Lung (tissue), 12 donors: ENCODE data around the gene TMEM117. TPM values are rescaled to one million over a fixed set of nuclear protein-coding genes. Genes with fewer than 3 reads are reported as not detected.

Experiments
- ATAC-seq: fragments of 200-7000 bp; cut with Tn5 transposase; one replicate; pipeline ENCODE4 v1.9.1; 2020; ENCODE audit warnings: moderate number of reproducible peaks; ENCODE audit not compliant: insufficient read depth, low FRiP score
- DNase-seq, 3 donors: peaks; one replicate each; pipeline ENCODE4 v3.0.0-alpha.2; 2013 to 2017
- H3K27ac ChIP-seq, 2 donors: one replicate each; pipeline ENCODE4 v1.5.1; 2013; ENCODE audit warnings: mild to moderate bottlenecking in 2 of 2, moderate library complexity in 2 of 2, control low read depth in 1 of 2, inconsistent platforms in 1 of 2, low read depth in 1 of 2, low read length in 1 of 2
- H3K27me3 ChIP-seq, 3 donors: one replicate each; pipeline ENCODE4 v1.5.1; 2013; ENCODE audit warnings: low read length in 2 of 3; ENCODE audit not compliant: control insufficient read depth in 3 of 3, insufficient read depth in 3 of 3
- H3K36me3 ChIP-seq, 4 donors: one replicate each; pipeline ENCODE4 v1.5.1; 2013; ENCODE audit warnings: low read length in 4 of 4, mild to moderate bottlenecking in 1 of 4, moderate library complexity in 1 of 4; ENCODE audit not compliant: control insufficient read depth in 4 of 4, insufficient read depth in 4 of 4
- H3K4me1 ChIP-seq, 5 donors: one replicate each; pipeline ENCODE4 v1.5.1; 2013; ENCODE audit warnings: low read length in 5 of 5, mild to moderate bottlenecking in 2 of 5, moderate library complexity in 1 of 5; ENCODE audit not compliant: control insufficient read depth in 5 of 5, insufficient read depth in 5 of 5
- H3K4me3 ChIP-seq: one replicate; pipeline ENCODE4 v1.5.1; 2013; ENCODE audit warnings: mild to moderate bottlenecking, control low read depth, moderate library complexity
- H3K9ac ChIP-seq, 2 donors: one replicate each; pipeline ENCODE4 v1.5.1; 2013; ENCODE audit warnings: low read length in 2 of 2, control low read depth in 1 of 2; ENCODE audit not compliant: insufficient read depth in 1 of 2
- H3K9me3 ChIP-seq, 4 donors: one replicate each; pipeline ENCODE4 v1.5.1; 2013; ENCODE audit warnings: low read length in 3 of 4, mild to moderate bottlenecking in 1 of 4, moderate library complexity in 1 of 4; ENCODE audit not compliant: control insufficient read depth in 4 of 4, insufficient read depth in 3 of 4
- WGBS, 2 donors: extraction: QIAGEN DNeasy Blood & Tissue Kit; methylation state at CpG; one replicate each; pipeline ENCODE4 v1.1.7; 2013; 5-methylcytosine and 5-hydroxymethylcytosine counted together
- polyA plus RNA-seq, 2 donors: library from polyadenylated mRNA; stranded (reverse); fragments of 200-250 nt; gene quantifications; one replicate each; pipeline ENCODE4 v1.2.1, GENCODE V29; 2013
- total RNA-seq, 2 donors: library from RNA; depleted of rRNA in 1 of 2; stranded (reverse); fragments of >200 nt in 1 of 2; gene quantifications; one replicate each; pipeline ENCODE4 v1.2.1, GENCODE V29; 2014 to 2021
- TF ChIP-seq, protein P1 (sequence below): IDR thresholded peaks from 2 replicates; pipeline ENCODE4 v1.5.1; 2012; ENCODE audit warnings: mild to moderate bottlenecking; ENCODE audit errors: control extremely low read depth, extremely low read depth
- donor health status: control.
- donor health status: control.
- donor health status: Bipolar disorder and iron deficiency.
- donor health status: healthy.
- donor health status: DM: yes; HTN: yes; CAD: no.

Gene TMEM117
- total and polyA plus RNA-seq, 4 donors, result 1.2 to 6.1 (median 2.3) TPM

DNA sequence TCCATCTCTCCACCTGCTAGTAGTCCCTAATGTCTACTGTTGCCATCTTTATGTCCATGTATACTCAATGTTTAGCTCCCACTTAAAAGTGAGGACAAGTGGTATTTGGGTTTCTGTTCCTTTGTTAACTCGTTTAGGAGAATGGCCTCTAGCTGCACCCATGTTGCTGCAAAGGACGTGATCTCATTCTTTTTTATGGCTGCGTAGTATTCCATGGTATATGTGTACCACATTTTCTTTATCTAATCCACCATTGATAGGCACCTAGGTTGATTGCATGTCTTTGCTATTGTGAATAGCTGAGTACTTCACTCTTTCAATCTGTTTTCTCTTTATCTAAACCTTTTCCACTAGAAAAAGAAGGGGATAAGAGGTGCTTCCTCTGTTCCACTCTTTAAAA, 130.0 kb downstream of the TMEM117 start:
- TF ChIP-seq, protein P1, sequence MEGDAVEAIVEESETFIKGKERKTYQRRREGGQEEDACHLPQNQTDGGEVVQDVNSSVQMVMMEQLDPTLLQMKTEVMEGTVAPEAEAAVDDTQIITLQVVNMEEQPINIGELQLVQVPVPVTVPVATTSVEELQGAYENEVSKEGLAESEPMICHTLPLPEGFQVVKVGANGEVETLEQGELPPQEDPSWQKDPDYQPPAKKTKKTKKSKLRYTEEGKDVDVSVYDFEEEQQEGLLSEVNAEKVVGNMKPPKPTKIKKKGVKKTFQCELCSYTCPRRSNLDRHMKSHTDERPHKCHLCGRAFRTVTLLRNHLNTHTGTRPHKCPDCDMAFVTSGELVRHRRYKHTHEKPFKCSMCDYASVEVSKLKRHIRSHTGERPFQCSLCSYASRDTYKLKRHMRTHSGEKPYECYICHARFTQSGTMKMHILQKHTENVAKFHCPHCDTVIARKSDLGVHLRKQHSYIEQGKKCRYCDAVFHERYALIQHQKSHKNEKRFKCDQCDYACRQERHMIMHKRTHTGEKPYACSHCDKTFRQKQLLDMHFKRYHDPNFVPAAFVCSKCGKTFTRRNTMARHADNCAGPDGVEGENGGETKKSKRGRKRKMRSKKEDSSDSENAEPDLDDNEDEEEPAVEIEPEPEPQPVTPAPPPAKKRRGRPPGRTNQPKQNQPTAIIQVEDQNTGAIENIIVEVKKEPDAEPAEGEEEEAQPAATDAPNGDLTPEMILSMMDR, result no peak
- WGBS, 2 donors, result 75 to 84% methylated on average over 3 of the region's 3 CpGs
- no peak overlapping the region for H3K9ac ChIP-seq
- DNase-seq (no peak), ATAC-seq (no peak)
- H3K27me3 ChIP-seq, result no peaks in the 10 kb centered on the region
- H3K9me3 ChIP-seq, result no peaks in the 10 kb centered on the region
- no peak overlapping the region for H3K27ac ChIP-seq
- H3K36me3 ChIP-seq, result no peaks in the 10 kb centered on the region
- H3K4me1 ChIP-seq, result no peaks in the 10 kb centered on the region
- no peak overlapping the region for H3K4me3 ChIP-seq

DNA sequence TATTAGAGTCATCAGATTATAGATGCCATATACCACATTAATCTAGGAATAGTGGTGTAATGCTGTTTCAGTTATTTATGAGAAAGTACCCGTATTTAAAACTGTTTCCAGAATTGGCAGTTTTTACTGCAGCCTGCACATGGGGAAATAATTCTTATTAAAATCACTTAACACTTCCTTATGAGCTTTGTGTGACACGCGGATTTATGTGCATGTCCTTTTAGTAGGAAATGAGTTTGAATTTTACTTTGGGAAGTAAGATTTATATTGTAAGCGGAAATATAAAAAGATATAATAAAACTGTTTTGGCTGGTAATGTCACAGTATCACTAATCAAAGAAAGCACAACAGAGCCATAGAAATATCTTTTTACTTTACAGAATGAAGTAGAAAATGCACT, 132.9 kb downstream of the TMEM117 start:
- Histone ChIP-seq H3K9ac (no peak overlapping the region), H3K4me3 (no peak overlapping the region), H3K36me3 (no peaks in the 10 kb centered on the region), H3K27me3 (no peaks in the 10 kb centered on the region), H3K9me3 (no peaks in the 10 kb centered on the region), H3K4me1 (peaks cover 0 to 3% (median 0%) of the 10 kb centered on the region in 5 donors), H3K27ac (no peak overlapping the region)
- WGBS, 2 donors, result 64 to 68% methylated on average over 4 of the region's 4 CpGs
- no peak for DNase-seq
- TF ChIP-seq, protein P1, result no peak
- no peak for ATAC-seq

DNA sequence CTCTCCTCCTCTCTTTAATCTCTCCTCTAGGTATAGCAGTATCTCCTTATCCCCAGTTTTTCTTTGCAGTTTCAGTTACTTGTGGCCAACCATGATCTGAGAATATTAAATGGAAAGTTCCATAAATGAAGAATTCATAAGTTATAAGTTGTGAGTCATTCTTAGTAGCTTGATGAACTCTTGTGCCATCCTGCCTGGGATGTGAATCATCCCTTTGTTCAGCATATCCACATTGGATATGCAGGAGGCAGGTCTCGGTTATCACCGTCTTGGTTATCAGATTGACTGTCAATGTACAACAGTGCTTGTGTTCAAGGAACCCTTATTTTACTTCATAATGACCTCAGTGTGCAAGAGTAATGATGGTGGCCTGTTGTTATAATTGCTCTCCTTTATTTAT, 134.0 kb downstream of the TMEM117 start:
- no peak for DNase-seq
- Histone ChIP-seq H3K4me3 (no peak overlapping the region), H3K27ac (no peak overlapping the region), H3K27me3 (no peaks in the 10 kb centered on the region), H3K9ac (no peak overlapping the region), H3K9me3 (no peaks in the 10 kb centered on the region), H3K4me1 (peaks cover 0 to 7% (median 0%) of the 10 kb centered on the region in 5 donors), H3K36me3 (no peaks in the 10 kb centered on the region)
- no peak for ATAC-seq
- 95 to 96% methylated on average over 2 of the region's 2 CpGs for WGBS, 2 donors
- TF ChIP-seq, protein P1, result no peak

DNA sequence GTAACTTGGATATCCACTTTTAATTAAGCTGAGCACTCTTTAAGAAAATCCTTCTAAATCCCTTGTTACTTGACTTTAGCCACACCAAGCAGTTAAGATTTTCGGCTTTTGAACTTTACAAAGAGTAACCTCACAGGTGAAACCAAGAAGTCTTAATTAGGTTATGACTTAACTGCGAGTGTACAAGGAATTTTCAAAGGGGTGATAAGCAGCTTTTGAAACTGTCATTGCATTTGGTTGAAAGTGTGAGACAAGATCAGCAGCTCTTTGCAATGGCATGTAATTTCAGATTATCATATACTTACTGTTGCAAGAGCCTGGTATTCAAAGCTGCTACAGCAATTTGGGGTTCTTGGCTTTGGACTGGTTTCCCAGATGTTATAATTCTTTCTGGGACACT, 137.5 kb downstream of the TMEM117 start:
- no peak for DNase-seq
- 77 to 82% methylated on average over 2 of the region's 2 CpGs for WGBS, 2 donors
- ATAC-seq, result no peak

More for the DNA sequence above, 137.5 kb downstream of the TMEM117 start:
- Histone ChIP-seq H3K36me3 (no peaks in the 10 kb centered on the region), H3K27me3 (no peaks in the 10 kb centered on the region), H3K9me3 (no peaks in the 10 kb centered on the region), H3K27ac (no peak overlapping the region), H3K9ac (no peak overlapping the region), H3K4me1 (peaks cover 0 to 8% (median 0%) of the 10 kb centered on the region in 5 donors), H3K4me3 (no peak overlapping the region)
- TF ChIP-seq, protein P1, result no peak
